ENCODE results near the gene RAB9A.

The RAB9A gene

GRCh38 chrX:13666836-13667235 lies 22.1 kb upstream of the RAB9A start:
- TF ChIP-seq POU6F1 (CRISPR knock-in tag; IDR thresholded peaks at IDR 0.05; ENCODE audit: borderline replicate concordance, low read depth) (no peak), TSHZ2 (CRISPR knock-in tag; IDR thresholded peaks at IDR 0.05) (no peak), BACH2 (CRISPR knock-in tag; IDR thresholded peaks at IDR 0.05; ENCODE audit: borderline replicate concordance) (no peak), GLIS3 (CRISPR knock-in tag; IDR thresholded peaks at IDR 0.05) (no peak), ZNF8 (CRISPR knock-in tag; IDR thresholded peaks at IDR 0.05) (no peak), ARNTL (CRISPR knock-in tag; IDR thresholded peaks at IDR 0.05; ENCODE audit: borderline replicate concordance, low read depth) (no peak), ZNF565 (CRISPR knock-in tag; conservative IDR thresholded peaks at IDR 0.05; ENCODE audit: low read depth) (no peak), CSDC2 (CRISPR knock-in tag; IDR thresholded peaks at IDR 0.05) (no peak), ZFP3 (CRISPR knock-in tag; IDR thresholded peaks at IDR 0.05) (no peak), CREB5 (CRISPR knock-in tag; IDR thresholded peaks at IDR 0.05; ENCODE audit: low read depth) (no peak), ZC3H10 (CRISPR knock-in tag; IDR thresholded peaks at IDR 0.05) (no peak), TOX (CRISPR knock-in tag; IDR thresholded peaks at IDR 0.05; ENCODE audit: borderline replicate concordance) (no peak), CSRNP3 (CRISPR knock-in tag; IDR thresholded peaks at IDR 0.05) (no peak), OSR1 (CRISPR knock-in tag; IDR thresholded peaks at IDR 0.05) (no peak), ESRRG (CRISPR knock-in tag; IDR thresholded peaks at IDR 0.05) (no peak), ISL1 (CRISPR knock-in tag; IDR thresholded peaks at IDR 0.05) (no peak), ZNF70 (CRISPR knock-in tag; IDR thresholded peaks at IDR 0.05) (no peak), PPARA (CRISPR knock-in tag; IDR thresholded peaks at IDR 0.05; ENCODE audit: borderline replicate concordance) (no peak)
- ATAC-seq: peak; percentile 53

GRCh38 chrX:13667919-13668318 lies 21.0 kb upstream of the RAB9A start:
- ATAC-seq: no peak
- no peak for TF ChIP-seq ZNF565 (CRISPR knock-in tag; conservative IDR thresholded peaks at IDR 0.05; ENCODE audit: low read depth)
- TF ChIP-seq ZFP30 (CRISPR knock-in tag; IDR thresholded peaks at IDR 0.05): no peak
- no peak for TF ChIP-seq ZNF8 (CRISPR knock-in tag; IDR thresholded peaks at IDR 0.05)
- TF ChIP-seq ISL1 (CRISPR knock-in tag; IDR thresholded peaks at IDR 0.05): no peak
- no peak for TF ChIP-seq CSDC2 (CRISPR knock-in tag; IDR thresholded peaks at IDR 0.05)
- no peak for TF ChIP-seq CREB5 (CRISPR knock-in tag; IDR thresholded peaks at IDR 0.05; ENCODE audit: low read depth)
- no peak for TF ChIP-seq TSHZ2 (CRISPR knock-in tag; IDR thresholded peaks at IDR 0.05)
- no peak for TF ChIP-seq GLIS3 (CRISPR knock-in tag; IDR thresholded peaks at IDR 0.05)
- TF ChIP-seq CSRNP3 (CRISPR knock-in tag; IDR thresholded peaks at IDR 0.05): no peak
- no peak for TF ChIP-seq ZNF70 (CRISPR knock-in tag; IDR thresholded peaks at IDR 0.05)
- no peak for TF ChIP-seq RARB (CRISPR knock-in tag; IDR thresholded peaks at IDR 0.05)
- no peak for TF ChIP-seq PATZ1 (CRISPR knock-in tag; IDR thresholded peaks at IDR 0.05; ENCODE audit: borderline replicate concordance)
- TF ChIP-seq OSR1 (CRISPR knock-in tag; IDR thresholded peaks at IDR 0.05): no peak
- no peak for TF ChIP-seq ESRRG (CRISPR knock-in tag; IDR thresholded peaks at IDR 0.05)
- no peak for TF ChIP-seq SNAI2 (CRISPR knock-in tag; IDR thresholded peaks at IDR 0.05)

Data from SK-N-SH treated with all-trans-retinoic acid at 6 μM for 48 hours (cell line).